Neural progenitor cell (in vitro differentiated cells): ENCODE results near the gene FRY. TPM values are rescaled to one million over a fixed set of nuclear protein-coding genes. Genes with fewer than 3 reads are reported as not detected.

Experiments used
- DNase-seq: peaks from one replicate; pipeline ENCODE4 v3.0.0-alpha.2; 2016; ENCODE audit warnings: low spot score
- H2AFZ ChIP-seq: fragments of 200-600 bp; sonication (generic); replicated peaks from 2 replicates; pipeline ENCODE4 v1.6.1; 2016; ENCODE audit warnings: antibody characterized with exemption
- H3F3A ChIP-seq: fragments of 200-600 bp; sonication (generic); 2 replicates; pipeline ENCODE4 v1.6.1; 2016; ENCODE audit warnings: antibody characterized with exemption, low read depth
- H3K27ac ChIP-seq: fragments of 200-600 bp; sonication (generic); 2 replicates; pipeline ENCODE4 v1.5.1; 2016; ENCODE audit warnings: mild to moderate bottlenecking
- H3K27me3 ChIP-seq: fragments of 200-600 bp; sonication (generic); 2 replicates; pipeline ENCODE4 v1.6.1; 2016; ENCODE audit warnings: mild to moderate bottlenecking, moderate library complexity
- H3K36me3 ChIP-seq: fragments of 200-600 bp; sonication (generic); 2 replicates; pipeline ENCODE4 v1.5.1; 2016
- H3K4me1 ChIP-seq: fragments of 200-600 bp; sonication (generic); 2 replicates; pipeline ENCODE4 v1.6.1; 2016; ENCODE audit warnings: mixed run types
- H3K4me2 ChIP-seq: fragments of 200-600 bp; sonication (generic); 2 replicates; pipeline ENCODE4 v1.6.1; 2016
- H3K4me3 ChIP-seq: fragments of 200-600 bp; sonication (generic); 2 replicates; pipeline ENCODE4 v1.5.1; 2016
- H3K79me2 ChIP-seq: fragments of 200-600 bp; sonication (generic); 2 replicates; pipeline ENCODE4 v1.6.1; 2016; ENCODE audit warnings: low read depth
- H3K9ac ChIP-seq: fragments of 200-600 bp; sonication (generic); 2 replicates; pipeline ENCODE4 v1.6.1; 2016
- H3K9me3 ChIP-seq: fragments of 200-600 bp; sonication (generic); 2 replicates; pipeline ENCODE4 v1.5.1; 2016; ENCODE audit warnings: low read depth
- H4K20me1 ChIP-seq: fragments of 200-600 bp; sonication (generic); 2 replicates; pipeline ENCODE4 v1.6.1; 2016; ENCODE audit warnings: low read depth
- H3K27ac Mint-ChIP-seq: 3 replicates; pipeline ENCODE4 v1.8.0; 2021; ENCODE audit warnings: mixed read lengths
- H3K27me3 Mint-ChIP-seq: 2 replicates; pipeline ENCODE4 v1.8.0; 2022; ENCODE audit warnings: low read depth, mild to moderate bottlenecking, inconsistent platforms, moderate library complexity, mixed read lengths; ENCODE audit not compliant: insufficient read depth
- H3K36me3 Mint-ChIP-seq: 3 replicates; pipeline ENCODE4 v1.8.0; 2021; ENCODE audit warnings: mixed read lengths
- H3K4me1 Mint-ChIP-seq: 3 replicates; pipeline ENCODE4 v1.8.0; 2021; ENCODE audit warnings: mixed read lengths
- H3K4me3 Mint-ChIP-seq: 3 replicates; pipeline ENCODE4 v1.8.0; 2021; ENCODE audit warnings: mild to moderate bottlenecking, moderate library complexity, mixed read lengths
- H3K9me3 Mint-ChIP-seq: 3 replicates; pipeline ENCODE4 v1.8.0; 2020; ENCODE audit warnings: mixed read lengths
- EZH2 ChIP-seq: fragments of 200-600 bp; sonication (generic); IDR thresholded peaks from 2 replicates; pipeline ENCODE4 v1.6.1; 2017; ENCODE audit warnings: antibody characterized with exemption, mild to moderate bottlenecking, moderate library complexity
- EZH2phosphoT487 ChIP-seq: fragments of 200-600 bp; sonication (generic); IDR thresholded peaks from 2 replicates; pipeline ENCODE4 v1.6.1; 2017; ENCODE audit warnings: antibody characterized with exemption
- total RNA-seq: library from RNA; depleted of rRNA; stranded (reverse); fragments of >200 nt; gene quantifications from 2 replicates; pipeline ENCODE4 v1.2.3, GENCODE V29; 2015; ENCODE audit warnings: low replicate concordance
- TF ChIP-seq, protein P1 (sequence below): fragments of 200-600 bp; sonication (generic); IDR thresholded peaks from 2 replicates; pipeline ENCODE4 v1.5.1; 2017; ENCODE audit warnings: antibody characterized with exemption, mild to moderate bottlenecking

FRY gene
- total RNA-seq, 1 donor from 2014 or later, result 12.6 TPM

DNA sequence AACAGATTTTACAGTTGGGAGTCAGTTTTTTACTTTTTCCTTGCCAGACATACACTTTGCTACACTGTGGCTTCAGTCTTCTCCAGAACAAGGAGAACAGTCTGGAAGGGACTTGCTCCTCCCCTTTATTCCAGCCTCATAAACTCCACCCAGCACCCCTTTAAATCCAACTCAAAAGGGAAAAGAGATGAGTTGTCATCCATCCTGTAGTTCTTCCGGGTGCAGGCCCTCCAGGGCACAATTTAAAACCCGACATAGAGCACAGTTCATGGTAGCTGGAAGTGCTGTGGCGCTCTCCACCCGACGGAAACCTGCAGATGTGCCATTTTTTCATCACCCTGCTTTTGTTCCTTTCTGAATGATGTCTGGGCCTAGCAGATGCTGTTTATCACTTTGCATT, 184.7 kb downstream of the FRY start:
- Mint-ChIP-seq H3K9me3 (no peaks in the 10 kb centered on the region), H3K4me3 (no peak overlapping the region), H3K27ac (no peak overlapping the region), H3K27me3 (no peaks in the 10 kb centered on the region), H3K36me3 (peaks cover 3% of the 10 kb centered on the region), H3K4me1 (no peaks in the 10 kb centered on the region)
- H3K27me3 ChIP-seq, result no peaks in the 10 kb centered on the region
- H3K9ac ChIP-seq, result no peak overlapping the region
- H3K9me3 ChIP-seq, result no peaks in the 10 kb centered on the region
- DNase-seq, result no peak
- no peaks in the 10 kb centered on the region for H3K36me3 ChIP-seq
- H3K4me2 ChIP-seq, result no peak overlapping the region
- H4K20me1 ChIP-seq, result no peaks in the 10 kb centered on the region
- TF ChIP-seq EZH2phosphoT487 (no peak), EZH2 (no peak)
- TF ChIP-seq, protein P1, sequence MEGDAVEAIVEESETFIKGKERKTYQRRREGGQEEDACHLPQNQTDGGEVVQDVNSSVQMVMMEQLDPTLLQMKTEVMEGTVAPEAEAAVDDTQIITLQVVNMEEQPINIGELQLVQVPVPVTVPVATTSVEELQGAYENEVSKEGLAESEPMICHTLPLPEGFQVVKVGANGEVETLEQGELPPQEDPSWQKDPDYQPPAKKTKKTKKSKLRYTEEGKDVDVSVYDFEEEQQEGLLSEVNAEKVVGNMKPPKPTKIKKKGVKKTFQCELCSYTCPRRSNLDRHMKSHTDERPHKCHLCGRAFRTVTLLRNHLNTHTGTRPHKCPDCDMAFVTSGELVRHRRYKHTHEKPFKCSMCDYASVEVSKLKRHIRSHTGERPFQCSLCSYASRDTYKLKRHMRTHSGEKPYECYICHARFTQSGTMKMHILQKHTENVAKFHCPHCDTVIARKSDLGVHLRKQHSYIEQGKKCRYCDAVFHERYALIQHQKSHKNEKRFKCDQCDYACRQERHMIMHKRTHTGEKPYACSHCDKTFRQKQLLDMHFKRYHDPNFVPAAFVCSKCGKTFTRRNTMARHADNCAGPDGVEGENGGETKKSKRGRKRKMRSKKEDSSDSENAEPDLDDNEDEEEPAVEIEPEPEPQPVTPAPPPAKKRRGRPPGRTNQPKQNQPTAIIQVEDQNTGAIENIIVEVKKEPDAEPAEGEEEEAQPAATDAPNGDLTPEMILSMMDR, result no peak
- H3F3A ChIP-seq, result no peaks in the 10 kb centered on the region
- H3K27ac ChIP-seq, result no peak overlapping the region
- no peaks in the 10 kb centered on the region for H3K79me2 ChIP-seq
- no peak overlapping the region for H2AFZ ChIP-seq
- no peaks in the 10 kb centered on the region for H3K4me1 ChIP-seq
- no peak overlapping the region for H3K4me3 ChIP-seq

DNA sequence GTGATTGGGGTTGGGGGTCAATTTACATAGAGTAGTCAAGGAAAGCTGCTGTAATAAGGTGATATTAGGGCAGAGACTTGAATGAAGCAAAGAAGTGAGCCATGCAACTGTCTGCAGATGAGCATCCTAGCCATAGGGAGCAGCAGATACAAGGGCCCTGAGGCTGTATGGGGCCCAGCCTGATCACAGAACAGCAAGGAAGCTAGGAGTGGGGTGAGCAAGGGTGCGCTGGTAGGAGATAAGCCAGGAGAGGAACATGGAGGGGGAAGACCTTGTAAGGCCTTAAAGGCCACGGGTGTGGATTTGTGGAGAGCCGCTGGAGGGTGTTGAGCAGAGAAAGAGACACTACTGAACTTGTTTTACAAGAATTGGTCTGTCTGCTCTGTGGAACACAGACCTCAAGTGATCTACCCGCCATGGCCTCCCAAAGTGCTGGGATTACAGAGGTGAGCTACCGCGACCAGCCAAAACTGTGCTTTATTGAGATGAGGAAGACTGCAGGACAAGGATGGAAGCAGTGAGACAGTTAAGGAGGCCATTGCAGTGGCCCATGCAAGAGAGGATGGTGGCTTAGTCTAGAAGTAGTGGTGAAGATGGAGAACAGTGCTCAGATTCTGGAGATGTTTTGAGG, 190.6 kb downstream of the FRY start:
- H3K27me3 Mint-ChIP-seq, result no peaks in the 10 kb centered on the region

DNA sequence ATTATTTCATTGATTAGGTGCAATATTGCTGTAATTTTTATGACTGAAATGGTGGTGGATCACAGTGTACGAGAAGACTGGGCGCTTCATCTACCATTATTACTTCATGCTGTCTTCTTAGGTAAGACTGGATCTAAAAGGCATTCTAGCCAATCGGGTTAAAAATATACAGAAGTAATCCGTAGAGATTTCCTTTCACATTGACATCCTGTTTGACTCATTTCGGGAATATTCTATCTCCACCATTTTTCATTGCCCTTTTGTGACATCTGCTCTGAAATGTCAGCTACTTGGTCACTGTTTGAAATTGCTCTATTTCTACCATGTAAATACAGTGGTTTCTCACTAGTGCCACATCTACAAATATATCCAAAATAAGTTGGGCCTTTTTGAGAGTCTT, 193.3 kb downstream of the FRY start:
- Histone ChIP-seq H3K9ac (no peak overlapping the region), H3K27me3 (no peaks in the 10 kb centered on the region), H4K20me1 (no peaks in the 10 kb centered on the region), H3K27ac (no peak overlapping the region), H3F3A (no peaks in the 10 kb centered on the region), H3K9me3 (no peaks in the 10 kb centered on the region), H3K4me3 (no peak overlapping the region), H3K4me1 (no peaks in the 10 kb centered on the region), H2AFZ (no peak overlapping the region), H3K79me2 (no peaks in the 10 kb centered on the region), H3K4me2 (no peak overlapping the region), H3K36me3 (no peaks in the 10 kb centered on the region)
- no peaks in the 10 kb centered on the region for H3K9me3 Mint-ChIP-seq
- H3K4me3 Mint-ChIP-seq, result no peak overlapping the region
- H3K27ac Mint-ChIP-seq, result no peak overlapping the region
- no peaks in the 10 kb centered on the region for H3K27me3 Mint-ChIP-seq
- no peaks in the 10 kb centered on the region for H3K36me3 Mint-ChIP-seq
- TF ChIP-seq EZH2 (no peak), EZH2phosphoT487 (no peak)
- TF ChIP-seq, protein P1, result no peak
- DNase-seq, result no peak
- H3K4me1 Mint-ChIP-seq, result peaks cover 7% of the 10 kb centered on the region

More for the DNA sequence above, 190.6 kb downstream of the FRY start:
- Mint-ChIP-seq H3K4me1 (no peaks in the 10 kb centered on the region), H3K36me3 (peaks cover 3% of the 10 kb centered on the region), H3K9me3 (no peaks in the 10 kb centered on the region), H3K27ac (no peak overlapping the region), H3K4me3 (no peak overlapping the region)
- no peak overlapping the region for H3K9ac ChIP-seq
- no peak overlapping the region for H3K27ac ChIP-seq
- no peaks in the 10 kb centered on the region for H4K20me1 ChIP-seq
- no peaks in the 10 kb centered on the region for H3K79me2 ChIP-seq
- no peaks in the 10 kb centered on the region for H3F3A ChIP-seq
- H3K36me3 ChIP-seq, result no peaks in the 10 kb centered on the region
- no peaks in the 10 kb centered on the region for H3K4me1 ChIP-seq
- H3K4me2 ChIP-seq, result no peak overlapping the region
- no peak overlapping the region for H3K4me3 ChIP-seq
- no peaks in the 10 kb centered on the region for H3K27me3 ChIP-seq
- H3K9me3 ChIP-seq, result no peaks in the 10 kb centered on the region
- H2AFZ ChIP-seq, result no peak overlapping the region
- DNase-seq, result no peak
- TF ChIP-seq EZH2phosphoT487 (no peak), EZH2 (no peak)
- TF ChIP-seq, protein P1, result no peak
